GM21737 (cell line): ENCODE measurements around the gene CTNNA3.
A peak's percentile ranks its signal among the peaks of the same experiment; 100 is the strongest.

ENCODE experiments used
- ATAC-seq: cut with Tn5 transposase; IDR thresholded peaks from one replicate; pipeline ENCODE4 v1.9.1; 2021; ENCODE audit warnings: mild to moderate bottlenecking, moderate library complexity; ENCODE audit not compliant: unreplicated experiment

Gene CTNNA3

DNA sequence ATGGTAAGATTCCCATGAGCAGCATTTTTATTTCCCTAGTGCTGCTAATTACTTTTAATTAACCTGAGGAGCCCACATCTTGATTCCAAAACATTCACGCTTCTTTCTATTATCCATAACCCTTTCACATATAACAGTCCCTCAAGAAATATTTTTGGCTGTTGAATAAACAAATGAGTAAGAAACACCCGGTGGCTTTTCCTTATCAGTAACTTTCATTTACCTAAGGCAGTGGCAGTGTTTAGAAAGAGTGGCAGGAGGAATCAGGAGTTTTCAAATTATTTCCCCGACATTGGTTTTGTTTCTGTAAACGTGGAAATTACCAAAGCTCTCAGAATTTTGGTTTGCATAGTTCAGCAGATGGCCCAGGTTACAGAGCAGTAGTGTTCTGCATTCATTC, 1785.8 kb downstream of the CTNNA3 start:
- no peak for ATAC-seq

DNA sequence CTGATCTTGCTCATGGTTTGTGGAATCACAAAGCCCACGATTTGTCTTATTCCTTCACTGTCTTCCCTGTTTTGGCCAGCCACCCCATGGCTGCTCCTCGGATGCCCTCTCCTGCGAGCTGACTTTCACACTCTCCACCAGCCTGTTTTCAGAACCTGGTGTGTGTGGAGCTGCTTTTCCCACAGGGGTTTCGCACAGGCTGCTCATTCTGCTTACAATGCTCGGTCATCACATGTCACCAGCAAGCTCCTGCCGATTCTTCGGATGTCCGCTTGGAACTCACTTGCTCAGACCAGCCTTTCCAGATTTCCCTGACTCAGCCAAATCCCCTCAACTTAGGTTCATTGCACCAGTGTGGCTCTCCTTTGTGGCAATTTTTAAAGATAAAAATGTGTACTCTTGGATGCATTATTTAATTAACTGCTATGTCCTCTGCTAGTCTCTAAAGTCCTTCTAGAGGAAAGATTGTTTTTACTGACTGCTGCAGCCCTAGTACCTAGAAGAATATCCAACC, 1788.7 kb downstream of the CTNNA3 start:
- ATAC-seq, result no peak

DNA sequence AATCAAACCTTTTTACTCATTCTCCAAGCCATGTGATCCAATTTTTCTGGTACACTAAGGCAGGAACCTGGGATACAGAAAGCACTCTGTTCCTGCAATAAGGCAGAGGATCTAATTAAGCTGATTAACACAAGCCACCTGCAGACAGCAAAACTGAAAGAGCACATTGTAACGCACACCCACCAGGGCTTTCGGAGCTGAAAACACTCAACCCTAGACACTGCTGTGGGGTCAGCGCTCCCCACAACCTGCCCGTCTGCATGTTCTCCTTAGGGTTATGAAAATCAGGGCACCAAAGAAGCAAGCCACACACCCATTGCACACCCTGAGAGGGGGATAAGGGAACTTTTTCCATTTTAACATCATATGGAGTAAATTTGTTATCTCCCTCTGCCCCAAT, 1792.4 kb downstream of the CTNNA3 start:
- ATAC-seq, result no peak

DNA sequence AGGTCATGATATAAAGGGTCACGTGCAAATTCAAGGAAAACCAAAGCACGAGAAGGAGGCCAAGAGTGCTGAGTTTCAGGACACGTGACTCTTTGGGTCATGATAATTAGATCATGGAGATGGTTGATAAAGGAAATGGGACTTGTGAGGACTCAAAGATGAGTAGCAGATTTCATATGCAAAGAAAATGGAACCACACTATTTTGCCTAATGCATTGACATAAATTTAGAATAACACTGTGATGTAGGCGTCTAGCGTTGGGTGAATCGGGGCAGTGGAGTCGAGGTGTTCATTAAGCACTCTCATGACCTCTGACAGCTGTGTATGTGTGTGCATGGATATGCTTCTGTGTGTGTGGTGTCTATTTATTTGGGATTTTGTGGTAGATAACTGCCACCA, 1795.7 kb downstream of the CTNNA3 start:
- no peak for ATAC-seq

DNA sequence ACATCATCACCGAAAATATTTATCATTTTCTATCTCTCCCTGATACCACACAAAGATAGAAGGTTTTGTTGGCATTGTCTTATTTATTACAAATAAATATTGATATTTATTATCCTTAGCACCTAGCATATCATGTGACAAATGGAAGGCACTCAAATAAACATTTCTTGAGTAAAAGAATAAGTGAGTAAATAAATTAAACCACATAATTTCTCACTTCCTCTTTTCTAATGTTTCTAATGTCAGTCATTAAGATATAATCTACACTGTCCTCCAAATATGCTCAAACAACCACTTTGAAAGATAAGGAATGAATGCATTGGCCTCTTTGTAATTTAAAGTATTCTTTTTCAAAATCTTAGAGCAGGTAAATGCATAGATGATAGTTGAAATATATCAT, 1797.9 kb downstream of the CTNNA3 start:
- ATAC-seq, result no peak

DNA sequence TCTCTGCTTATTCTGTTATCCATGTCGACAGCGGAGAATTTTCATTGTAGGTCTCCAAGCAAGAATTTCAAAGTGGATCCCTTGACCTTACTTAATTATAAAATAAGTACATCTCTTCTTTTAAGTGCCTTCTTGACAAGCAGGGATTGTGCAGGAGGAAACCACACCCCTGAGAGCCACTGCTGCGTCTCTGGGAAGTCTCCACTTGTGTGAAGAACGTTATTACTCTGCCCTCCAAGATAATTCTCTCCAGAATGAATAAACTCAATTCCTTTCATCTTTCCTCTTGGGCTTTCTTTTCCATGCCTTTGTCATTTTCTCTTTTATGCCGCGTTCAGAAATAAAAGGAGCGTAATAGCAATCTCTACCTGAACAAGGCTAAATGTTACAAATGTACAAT, 1801.0 kb downstream of the CTNNA3 start:
- no peak for ATAC-seq

DNA sequence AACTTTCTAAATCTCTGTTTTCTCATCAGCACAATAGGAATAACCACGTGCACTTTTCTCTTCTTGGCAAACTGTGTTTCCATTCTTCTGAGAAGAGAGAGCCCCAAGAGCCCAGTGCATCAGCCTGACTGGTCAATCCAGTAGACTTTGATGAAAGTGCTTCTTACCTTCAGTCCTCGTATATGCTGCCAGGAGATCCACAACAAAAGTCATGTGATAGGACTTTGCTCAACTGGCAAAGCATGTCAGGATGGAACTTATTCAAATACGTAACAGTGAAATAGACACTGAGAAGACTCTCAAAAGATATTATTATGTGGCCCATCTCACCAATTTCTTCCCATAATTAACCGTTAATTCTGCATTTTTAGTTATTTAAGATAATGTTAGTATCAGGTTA, 1801.6 kb downstream of the CTNNA3 start:
- ATAC-seq, result no peak

DNA sequence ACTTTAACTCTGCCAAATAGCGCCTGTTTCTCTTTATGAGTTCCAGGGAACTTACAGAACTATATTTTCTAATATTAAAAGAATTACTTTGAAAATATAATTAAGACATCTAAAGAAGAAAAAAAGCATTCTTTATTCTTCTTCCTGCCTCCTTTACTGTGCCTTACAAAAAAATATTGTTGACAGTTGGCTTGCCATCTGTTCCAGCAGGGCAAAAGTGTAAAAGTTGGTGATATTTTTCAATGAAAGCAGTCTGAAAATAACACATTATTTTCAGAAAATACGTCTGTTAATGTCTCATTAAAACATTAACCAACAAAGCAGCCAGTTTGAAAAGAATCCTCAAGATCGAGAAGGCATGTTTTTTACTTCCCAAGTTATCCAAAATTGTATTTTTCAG, 1802.3 kb downstream of the CTNNA3 start:
- ATAC-seq, result no peak

DNA sequence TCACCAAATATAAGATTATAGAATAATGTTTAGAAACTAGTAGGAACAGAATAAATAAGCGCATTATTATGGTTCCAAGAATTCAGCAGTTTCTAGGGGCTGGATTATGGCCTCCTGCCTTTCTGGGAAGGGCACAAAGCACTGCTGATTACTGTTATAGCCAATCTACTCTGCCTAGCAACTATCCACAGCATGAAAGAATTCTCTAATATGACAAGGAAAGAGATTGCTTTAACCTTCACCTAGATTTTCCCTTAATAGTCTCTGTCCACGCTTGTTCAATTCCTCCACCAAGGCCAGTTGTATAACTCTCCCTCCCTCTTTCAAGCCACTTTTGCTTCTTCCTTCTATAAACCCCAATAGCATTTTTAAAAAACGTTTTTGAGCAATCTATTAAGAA, 1803.7 kb downstream of the CTNNA3 start:
- ATAC-seq, result no peak

DNA sequence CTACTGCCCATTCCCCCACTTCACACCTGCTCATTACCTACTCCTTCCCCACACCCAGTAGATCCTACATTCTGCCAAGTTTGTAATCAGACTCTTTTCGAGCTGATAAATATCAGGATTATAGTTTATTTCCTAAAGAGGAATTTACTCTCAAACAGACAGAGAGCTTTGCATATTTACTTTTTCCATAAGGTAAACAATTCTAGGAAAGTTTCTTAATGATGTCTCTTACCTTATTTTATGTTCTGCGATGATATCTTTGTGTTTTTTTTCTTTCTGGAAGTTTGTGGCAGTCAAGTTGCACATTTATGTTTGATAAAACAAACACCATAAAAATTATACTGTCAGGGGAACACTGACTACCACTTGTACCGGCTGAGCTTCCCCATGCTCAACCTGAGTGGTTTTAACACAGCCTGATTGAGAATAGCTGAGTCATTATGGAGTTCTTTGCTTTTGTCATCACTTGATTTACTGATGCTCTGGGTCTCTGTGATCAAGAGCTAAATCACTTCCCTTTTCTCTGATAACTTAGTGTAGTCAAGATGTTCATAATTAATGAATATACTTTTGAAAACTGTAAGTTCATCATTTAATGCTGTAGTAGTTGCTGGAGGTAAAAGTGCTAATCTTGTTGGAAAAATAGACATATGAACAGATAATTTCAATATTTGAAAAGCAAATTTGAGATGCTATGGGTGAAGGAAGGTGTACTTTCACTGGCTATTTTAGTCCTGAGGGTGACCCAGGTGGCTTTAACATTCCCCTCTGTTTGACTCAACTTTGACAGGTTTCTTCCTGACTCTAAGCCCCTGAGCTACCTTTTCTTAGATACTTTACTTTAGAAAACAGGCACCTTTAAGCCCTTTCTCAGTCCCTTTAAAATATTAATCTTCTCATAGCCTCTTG, 1804.7 kb downstream of the CTNNA3 start:
- ATAC-seq, result peak; percentile 72

DNA sequence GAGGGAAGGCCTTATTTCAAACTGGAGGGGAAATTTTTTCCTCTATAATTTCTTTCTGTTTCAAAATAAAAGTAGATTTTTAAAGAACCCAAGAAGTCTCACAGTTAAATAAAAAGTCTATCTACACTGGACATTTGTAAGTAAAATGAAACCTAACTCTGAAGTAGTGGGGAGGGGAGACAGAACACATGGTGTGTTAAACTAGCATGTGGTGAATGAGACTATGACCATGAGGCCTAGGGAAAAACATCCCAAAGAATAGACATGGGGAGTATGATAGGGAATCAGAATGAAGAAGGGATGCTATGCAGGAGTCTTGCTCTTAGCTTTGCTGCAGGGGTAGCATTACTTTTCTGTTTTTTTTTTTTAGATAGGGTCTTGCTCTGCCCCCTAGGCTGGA, 1831.5 kb downstream of the CTNNA3 start:
- ATAC-seq, result no peak

DNA sequence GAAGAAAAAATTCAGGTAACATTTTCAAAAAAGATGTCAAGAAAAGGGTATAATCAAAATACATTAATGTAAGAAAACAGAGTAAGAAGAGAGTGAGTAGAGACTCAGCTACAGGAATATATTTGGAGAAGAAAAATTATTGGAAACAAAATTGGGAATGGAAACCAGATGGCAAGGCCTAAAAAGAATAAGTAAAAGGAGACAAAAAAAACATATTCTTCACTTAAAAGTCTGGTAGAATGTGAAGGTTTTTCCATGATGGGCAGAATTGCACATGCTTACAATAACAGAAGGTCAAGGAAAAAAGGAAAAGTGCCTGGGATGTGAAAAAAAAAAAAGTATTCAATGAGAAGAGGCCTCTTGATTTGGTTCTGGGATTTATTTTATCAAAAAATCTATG, 1832.0 kb downstream of the CTNNA3 start:
- no peak for ATAC-seq
